Lung microvascular endothelial cell (primary cell): ENCODE data around the gene CPE. TPM values are rescaled to one million over a fixed set of nuclear protein-coding genes. Genes with fewer than 3 reads are reported as not detected.

Source experiments
- DNase-seq, 2 donors: peaks; one replicate each; pipeline versions ENCODE4 v3.0.0 to v3.0.0-alpha.2; 2010; ENCODE audit warnings: low read depth in 2 of 2
- total RNA-seq: library from RNA; depleted of rRNA; stranded (reverse); fragments of >200 nt; gene quantifications from 2 replicates; pipeline ENCODE4 v1.2.1, GENCODE V29; 2014

Gene CPE
- total RNA-seq, 1 donor from 2014 or later: 1.4 TPM

- DNase-seq: no peak
Measured at GRCh38 chr4:165506849-165507248, 128.0 kb downstream of the CPE start.

GRCh38 chr4:165507381-165507780, 128.6 kb downstream of the CPE start:
- no peak for DNase-seq

DNA sequence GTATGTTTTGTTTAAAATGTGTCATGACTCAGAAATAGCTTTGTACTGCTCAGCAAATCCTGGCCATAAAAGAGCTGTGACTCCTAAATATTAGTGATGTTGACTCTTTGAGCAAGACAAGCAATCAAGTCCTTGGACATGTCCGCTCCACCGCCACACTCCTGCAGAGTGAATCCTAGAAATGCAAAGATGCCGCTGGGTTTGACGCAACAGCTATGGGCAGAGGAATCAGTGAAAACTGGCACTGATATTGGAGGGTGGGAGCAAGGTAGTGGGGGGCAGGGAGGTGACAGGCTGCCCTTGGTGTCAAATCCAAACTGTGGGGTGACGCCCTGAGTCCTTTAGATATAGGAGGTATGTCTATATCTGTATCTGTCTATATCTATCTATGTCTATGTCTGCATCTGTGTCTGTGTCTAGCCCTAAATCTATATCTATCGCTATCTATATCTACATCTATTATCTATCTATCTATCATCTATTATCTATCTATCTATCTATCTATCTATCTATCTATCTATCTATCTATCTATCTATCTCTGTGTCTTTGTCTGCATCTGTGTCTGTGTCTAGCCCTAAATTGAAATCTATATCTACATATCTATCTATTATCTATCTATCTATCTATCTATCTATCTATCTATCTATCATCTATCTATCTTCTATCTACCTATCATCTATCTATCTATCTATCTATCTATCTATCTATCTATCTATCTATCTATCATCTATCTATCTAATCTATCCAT, 129.7 kb downstream of the CPE start:
- DNase-seq: no peak

- DNase-seq: peak; percentile 35 to 63
Measured at GRCh38 chr4:165512424-165512823, 133.6 kb downstream of the CPE start.

DNA sequence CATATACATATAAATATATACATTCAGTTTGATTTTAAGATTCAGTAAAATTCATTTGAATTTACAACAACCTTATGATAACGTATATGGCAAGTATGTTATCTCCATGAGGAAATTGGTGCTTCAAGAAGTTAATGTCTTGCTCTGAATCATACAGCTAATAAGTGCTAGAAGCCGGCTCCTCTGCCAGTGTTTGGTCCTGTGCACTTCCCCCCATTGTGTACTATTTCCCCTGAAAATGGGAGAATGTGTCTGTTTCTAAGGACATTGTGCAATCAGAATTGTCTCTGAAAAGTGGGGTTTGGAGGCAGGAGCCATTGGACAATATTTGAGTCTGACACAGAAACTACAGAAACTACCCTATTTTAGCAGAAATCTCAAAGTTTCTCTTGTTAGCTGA, 135.9 kb downstream of the CPE start:
- DNase-seq: peak; percentile 73 to 74

DNA sequence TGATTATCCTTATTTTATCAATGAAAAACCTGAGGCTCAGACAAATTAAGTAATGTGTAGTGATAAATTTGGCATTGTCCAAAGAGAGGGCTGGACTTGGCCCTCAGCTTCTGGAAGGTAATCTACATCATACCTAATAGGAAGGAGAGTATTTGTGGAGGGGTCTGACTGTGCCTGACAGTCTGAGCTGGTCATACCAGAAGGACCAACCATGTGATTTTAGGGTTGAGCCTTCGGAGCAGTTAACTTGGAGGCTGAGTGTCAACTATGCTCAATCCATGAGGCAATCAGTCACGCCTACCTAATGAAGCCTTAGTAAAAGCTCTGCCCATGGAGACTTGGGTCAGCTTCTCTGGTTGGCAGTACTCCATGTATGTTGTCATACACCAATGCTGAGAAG, 136.4 kb downstream of the CPE start:
- peak in 1 of 2 donors; percentile 15 for DNase-seq

DNA sequence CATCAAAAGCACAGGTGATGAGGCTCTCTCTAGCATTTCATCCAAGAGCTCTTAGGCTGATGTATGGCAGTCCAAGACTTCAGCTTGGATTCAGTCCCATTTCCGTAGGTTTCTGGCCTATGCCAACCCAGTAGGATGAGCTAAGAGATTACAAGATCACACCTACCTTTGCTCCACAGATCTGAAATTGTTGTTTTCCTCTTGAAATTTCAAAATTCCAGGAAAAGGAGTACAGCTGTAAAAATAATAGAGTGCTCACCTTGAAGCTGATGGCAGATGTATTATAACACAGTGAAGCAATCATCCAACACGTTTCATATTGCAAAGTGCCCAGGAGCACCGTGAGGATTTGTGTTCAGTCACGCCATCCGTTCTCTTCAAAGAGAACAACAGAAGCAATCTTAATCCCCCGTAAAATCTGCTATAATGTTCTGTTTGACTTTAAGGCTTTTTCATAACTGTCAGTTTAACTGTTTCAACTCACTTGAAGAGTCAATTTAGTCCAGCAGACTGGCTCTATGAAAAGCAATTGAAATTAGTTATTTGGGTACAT, 137.5 kb downstream of the CPE start:
- peak in 1 of 2 donors; percentile 57 for DNase-seq

DNA sequence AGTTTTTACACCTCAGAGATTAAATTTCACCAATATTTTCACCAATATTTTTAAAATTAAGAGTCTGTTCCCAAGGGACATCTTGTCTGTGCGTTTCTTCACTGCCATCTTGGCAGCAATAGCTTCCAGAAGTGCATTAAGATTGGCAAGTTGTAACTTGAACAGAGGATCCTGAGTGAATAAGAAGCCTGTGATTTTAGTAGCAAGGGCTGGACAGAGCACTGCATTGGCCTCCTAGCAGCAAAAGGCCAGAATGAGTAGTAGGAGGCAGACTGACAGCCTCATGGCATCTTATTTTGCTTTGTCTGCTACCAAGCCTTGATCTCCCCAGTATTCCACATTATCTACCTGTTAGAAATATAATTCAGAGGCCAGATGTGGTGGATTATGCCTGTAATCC, 138.4 kb downstream of the CPE start:
- no peak for DNase-seq

- DNase-seq: no peak
Measured at GRCh38 chr4:165518024-165518616, 139.3 kb downstream of the CPE start.

- no peak for DNase-seq
Measured at GRCh38 chr4:165518686-165519085, 139.9 kb downstream of the CPE start.

- DNase-seq: no peak
Measured at GRCh38 chr4:165519591-165519990, 140.8 kb downstream of the CPE start.

- no peak for DNase-seq
Measured at GRCh38 chr4:165520086-165520485, 141.3 kb downstream of the CPE start.

GRCh38 chr4:165522050-165522449, 143.2 kb downstream of the CPE start:
- no peak for DNase-seq

GRCh38 chr4:165524532-165525190, 145.9 kb downstream of the CPE start:
- DNase-seq: no peak

DNA sequence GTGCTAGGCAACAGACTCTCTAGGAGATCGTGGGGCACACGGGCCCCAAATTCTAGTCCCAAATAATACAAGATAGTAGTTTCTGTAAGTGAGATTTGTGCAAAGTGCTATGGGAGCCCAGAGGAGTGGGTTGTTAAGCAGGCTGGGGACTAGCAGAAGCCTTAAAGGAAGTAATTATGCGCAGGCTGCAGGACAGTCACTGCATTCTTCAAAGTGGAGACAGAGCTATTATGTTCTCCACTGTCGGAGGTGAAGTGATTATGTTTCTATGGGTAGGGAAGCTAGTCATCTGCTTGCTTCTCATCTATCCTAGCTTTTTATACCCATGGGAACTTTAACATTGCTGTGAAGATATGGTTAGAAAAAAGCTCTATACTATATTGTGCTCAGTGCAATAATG, 154.2 kb downstream of the CPE start:
- no peak for DNase-seq

DNA sequence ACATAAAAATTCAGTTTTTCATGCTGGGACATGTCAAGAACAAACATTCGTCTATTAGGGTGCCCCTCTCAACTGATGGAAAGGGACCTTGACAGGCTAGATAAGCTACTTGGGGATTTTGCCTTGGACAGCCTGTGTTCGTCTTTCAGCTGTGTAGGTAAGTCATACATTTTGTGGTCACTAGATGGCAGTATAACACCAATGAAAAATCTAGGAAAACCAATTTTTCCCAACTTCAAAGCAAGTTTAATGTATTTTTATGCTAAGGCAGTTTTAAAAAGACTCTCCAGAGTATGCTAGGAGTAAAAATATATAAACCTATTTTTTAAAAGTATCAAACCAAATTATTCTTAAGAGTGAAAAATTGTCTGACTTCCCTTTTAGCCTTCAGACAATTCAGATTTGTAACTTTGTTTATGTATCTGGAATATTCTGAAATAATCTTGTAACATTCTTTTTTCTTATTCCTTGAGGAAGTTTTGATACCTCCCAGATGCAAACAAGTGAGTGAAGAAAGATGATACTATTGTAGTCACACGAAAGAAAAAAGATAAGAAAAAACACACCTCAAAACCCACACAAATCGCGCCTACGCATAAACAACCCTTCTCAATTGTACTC, 158.3 kb downstream of the CPE start:
- peak; percentile 65 to 85 for DNase-seq

GRCh38 chr4:165539801-165540200, 161.0 kb downstream of the CPE start:
- no peak for DNase-seq

GRCh38 chr4:165540206-165540830, 161.5 kb downstream of the CPE start:
- DNase-seq: no peak

DNA sequence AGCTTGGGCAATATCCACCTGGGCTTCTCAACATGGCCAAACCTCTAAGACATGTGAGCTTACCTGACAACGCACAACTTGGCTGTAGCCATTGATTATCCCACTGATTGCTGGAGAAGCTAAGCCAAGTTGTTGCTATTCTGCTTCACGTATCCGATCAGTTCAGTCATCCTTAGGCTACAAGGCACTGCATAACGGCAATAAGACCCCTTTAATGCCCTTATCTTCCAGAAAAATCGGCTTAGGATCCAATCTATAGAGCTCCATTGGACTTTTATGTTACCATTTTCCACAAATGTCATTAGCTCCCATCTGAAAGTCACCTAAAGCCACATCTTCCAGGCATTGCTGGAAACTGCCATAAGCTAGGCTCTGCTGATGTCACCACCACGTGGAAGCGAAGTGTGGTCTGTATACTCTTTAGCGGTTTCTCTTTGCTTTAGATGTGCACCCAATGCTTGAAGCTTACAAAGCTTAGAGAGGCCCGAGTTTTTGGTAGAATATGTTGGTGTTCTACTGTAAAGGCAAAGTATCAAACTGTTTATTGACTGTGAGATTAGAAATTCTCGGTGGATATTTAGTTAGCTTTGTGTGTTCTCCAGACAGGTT, 163.1 kb downstream of the CPE start:
- DNase-seq: no peak

GRCh38 chr4:165542476-165542875, 163.7 kb downstream of the CPE start:
- peak in 1 of 2 donors; percentile 14 for DNase-seq
